Prostate gland (tissue), 2 donors: Measurements from ENCODE around the gene BHMT2. TPM values are rescaled to one million over a fixed set of nuclear protein-coding genes. Genes with fewer than 3 reads are reported as not detected.

Experiments
- DNase-seq: peaks from one replicate; pipeline ENCODE4 v3.0.0-alpha.2; 2019; ENCODE audit warnings: low spot score
- H3K27ac ChIP-seq, 2 donors: fragments of 200-600 bp; sonication (generic); 2 replicates each; pipeline ENCODE4 v1.5.1; 2017 to 2019
- H3K27me3 ChIP-seq: fragments of 200-600 bp; sonication (generic); replicated peaks from 2 replicates; pipeline ENCODE4 v1.5.1; 2019; ENCODE audit not compliant: insufficient read depth
- H3K36me3 ChIP-seq, 2 donors: fragments of 200-600 bp; sonication (generic); 1 replicate in 1 of 2; 2 replicates in 1 of 2; pipeline versions ENCODE4 v1.5.1 to v1.8.1; 2017 to 2019
- H3K4me1 ChIP-seq: fragments of 200-600 bp; sonication (generic); replicated peaks from 2 replicates; pipeline ENCODE4 v1.5.1; 2019
- H3K4me3 ChIP-seq, 2 donors: fragments of 200-600 bp; sonication (generic); 2 replicates each; pipeline ENCODE4 v1.5.1; 2017 to 2019
- H3K9me3 ChIP-seq: fragments of 200-600 bp; sonication (generic); 2 replicates; pipeline ENCODE4 v1.5.1; 2017
- POLR2A ChIP-seq: fragments of 450-650 bp; IDR thresholded peaks from one replicate; pipeline ENCODE4 v1.6.1; 2016; ENCODE audit warnings: antibody characterized with exemption, mild to moderate bottlenecking
- POLR2AphosphoS5 ChIP-seq: sonication (generic); formaldehyde crosslinking; IDR thresholded peaks from one replicate; pipeline ENCODE4 v1.6.1; 2017; ENCODE audit warnings: antibody characterized with exemption
- WGBS: methylation state at CpG from one replicate; pipeline ENCODE4 v1.1.5; 2018; 5-methylcytosine and 5-hydroxymethylcytosine counted together
- intact Hi-C: fragments of 100-400 bp; cut with DNase I; formaldehyde crosslinking; loops from one replicate; pipeline ENCODE4 v1.14.2; 2022
- total RNA-seq, 2 donors: library from RNA; depleted of rRNA; stranded (reverse); fragments of >200 nt; gene quantifications; one replicate each; pipeline ENCODE4 v1.1.0, GENCODE V29; 2016
- TF ChIP-seq, protein P1 (sequence below), 4 experiments: fragments of 200-600 bp in 2 of 4; fragments of 450-650 bp in 2 of 4; sonication (generic) in 2 of 4; IDR thresholded peaks; 1 replicate in 3 of 4; 2 replicates in 1 of 4; pipeline ENCODE4 v1.5.1; 2016 to 2019; ENCODE audit warnings: antibody characterized with exemption in 4 of 4, mild to moderate bottlenecking in 2 of 4, moderate library complexity in 2 of 4

The BHMT2 gene
- total RNA-seq, 2 donors from 2014 or later = 4.0 to 7.4 TPM

DNA sequence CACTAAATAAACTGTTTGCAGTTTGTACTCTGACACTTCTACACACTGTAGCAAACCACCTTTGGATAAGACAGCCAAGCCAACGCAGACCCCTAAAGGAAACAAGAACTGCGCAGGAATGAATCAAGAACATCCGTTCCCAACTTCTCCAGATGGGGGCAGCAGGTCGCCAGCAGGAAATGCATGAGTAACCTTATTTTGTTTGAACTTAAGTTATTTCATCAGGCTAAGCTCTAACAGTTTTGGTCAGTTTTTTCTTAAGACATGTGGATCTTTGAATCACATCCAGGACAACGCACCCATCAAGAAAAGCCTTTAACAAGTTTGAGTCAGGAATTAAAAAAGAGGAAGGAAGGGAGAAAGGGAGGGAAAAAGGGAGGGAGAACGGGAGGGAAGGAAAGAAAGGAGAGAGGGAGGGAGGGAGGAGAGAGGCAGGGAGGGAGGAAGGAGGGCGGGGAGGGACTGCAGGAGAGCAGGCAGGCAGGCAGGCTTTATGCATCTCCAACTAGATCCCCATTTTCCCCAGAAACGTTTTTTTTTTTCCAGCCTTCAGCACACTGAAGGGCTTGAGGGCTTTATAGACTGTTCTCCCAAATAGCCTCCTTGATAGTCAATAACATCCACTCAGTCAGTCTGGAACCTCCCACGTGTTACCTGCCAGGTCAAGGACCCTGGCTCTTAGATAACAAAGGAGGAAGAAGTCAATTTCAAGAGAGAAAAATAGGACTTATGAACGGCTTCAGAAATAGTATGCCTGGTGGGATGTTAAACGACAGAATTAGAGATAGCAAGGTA is 64.3 kb downstream of the BHMT2 start:
- TF ChIP-seq, protein P1, sequence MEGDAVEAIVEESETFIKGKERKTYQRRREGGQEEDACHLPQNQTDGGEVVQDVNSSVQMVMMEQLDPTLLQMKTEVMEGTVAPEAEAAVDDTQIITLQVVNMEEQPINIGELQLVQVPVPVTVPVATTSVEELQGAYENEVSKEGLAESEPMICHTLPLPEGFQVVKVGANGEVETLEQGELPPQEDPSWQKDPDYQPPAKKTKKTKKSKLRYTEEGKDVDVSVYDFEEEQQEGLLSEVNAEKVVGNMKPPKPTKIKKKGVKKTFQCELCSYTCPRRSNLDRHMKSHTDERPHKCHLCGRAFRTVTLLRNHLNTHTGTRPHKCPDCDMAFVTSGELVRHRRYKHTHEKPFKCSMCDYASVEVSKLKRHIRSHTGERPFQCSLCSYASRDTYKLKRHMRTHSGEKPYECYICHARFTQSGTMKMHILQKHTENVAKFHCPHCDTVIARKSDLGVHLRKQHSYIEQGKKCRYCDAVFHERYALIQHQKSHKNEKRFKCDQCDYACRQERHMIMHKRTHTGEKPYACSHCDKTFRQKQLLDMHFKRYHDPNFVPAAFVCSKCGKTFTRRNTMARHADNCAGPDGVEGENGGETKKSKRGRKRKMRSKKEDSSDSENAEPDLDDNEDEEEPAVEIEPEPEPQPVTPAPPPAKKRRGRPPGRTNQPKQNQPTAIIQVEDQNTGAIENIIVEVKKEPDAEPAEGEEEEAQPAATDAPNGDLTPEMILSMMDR (IDR thresholded peaks at IDR 0.05) = peak; percentile 44 to 76 (median 68)
- peak; percentile 53 for TF ChIP-seq POLR2AphosphoS5
- TF ChIP-seq POLR2A = no peak
- DNase-seq = peak; percentile 49
- Histone ChIP-seq H3K4me1 (no peaks in the 10 kb centered on the region), H3K27ac (peak overlapping the region; percentile 55), H3K4me3 (peak overlapping the region in 1 of 2 donors; percentile 23), H3K36me3 (no peaks in the 10 kb centered on the region), H3K9me3 (no peaks in the 10 kb centered on the region), H3K27me3 (no peaks in the 10 kb centered on the region)
- 4% methylated on average over 11 of the region's 11 CpGs for WGBS
- intact Hi-C loops = loop anchor here (1.0 to 2.0 kb wide), 2 partner anchors 109 to 331 kb away; no protein-coding TSS in a partner anchor

DNA sequence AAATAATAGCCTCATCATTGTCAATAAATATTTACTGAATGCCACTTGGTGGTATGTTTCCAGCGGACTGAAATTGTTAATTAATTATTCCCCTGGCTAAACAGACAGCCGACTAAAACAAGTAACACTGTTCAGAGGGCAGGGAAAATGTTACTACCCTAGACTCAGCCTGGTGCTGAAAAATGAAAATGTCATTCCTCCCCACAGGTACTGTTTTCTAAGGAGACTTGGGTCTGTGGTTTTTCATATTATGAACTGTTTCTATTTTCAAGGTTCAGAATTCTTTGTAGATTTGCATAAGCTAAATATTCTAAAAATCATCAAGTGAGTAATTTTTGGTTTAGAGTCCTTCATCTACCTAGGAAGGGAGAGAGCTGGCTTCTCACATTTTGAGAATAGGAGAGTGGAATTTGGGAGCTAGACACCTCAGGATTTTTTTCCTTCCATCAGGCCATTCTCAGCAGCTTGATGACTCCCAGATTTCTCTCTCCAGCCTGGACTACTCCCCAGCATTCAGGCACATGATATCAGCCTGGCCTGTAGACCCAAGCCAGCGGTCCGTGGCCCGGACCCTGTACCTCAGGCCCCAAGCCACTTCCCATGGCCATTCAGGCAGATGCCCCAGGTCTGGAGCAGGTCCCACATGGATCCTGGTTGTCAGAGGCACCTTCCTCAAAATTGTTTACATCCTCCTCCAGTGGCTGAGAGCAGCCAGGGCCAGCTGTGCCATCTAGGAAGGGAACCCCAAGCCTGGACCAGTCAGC is 66.4 kb downstream of the BHMT2 start:
- intact Hi-C loops = no loop called here
- no peak overlapping the region for H3K4me3 ChIP-seq

DNA sequence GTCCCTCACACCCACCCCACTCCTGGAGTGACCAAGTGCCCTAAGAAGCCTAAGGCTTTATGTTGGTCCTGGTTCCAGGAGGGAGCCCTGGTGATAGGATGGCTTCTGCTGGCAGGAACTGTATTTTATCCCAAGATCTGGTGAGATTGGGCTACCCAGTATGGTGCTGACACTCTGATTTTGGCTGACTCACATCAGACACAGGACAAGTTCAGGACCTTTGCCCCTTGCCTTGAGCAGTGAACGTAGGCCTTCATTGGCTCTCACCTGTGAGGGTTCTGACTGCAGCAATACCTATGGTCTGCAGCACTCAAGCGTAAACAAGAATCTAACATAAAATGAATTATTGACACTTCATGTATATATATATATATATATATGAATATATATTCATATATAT is 67.1 kb downstream of the BHMT2 start:
- TF ChIP-seq POLR2AphosphoS5 (no peak), POLR2A (no peak)
- TF ChIP-seq, protein P1 (IDR thresholded peaks at IDR 0.05) = no peak
- Histone ChIP-seq H3K27me3 (no peaks in the 10 kb centered on the region), H3K4me1 (no peaks in the 10 kb centered on the region), H3K9me3 (no peaks in the 10 kb centered on the region), H3K27ac (no peak overlapping the region), H3K36me3 (no peaks in the 10 kb centered on the region), H3K4me3 (no peak overlapping the region)
- whole genome bisulfite sequencing = 78% methylated on average over 2 of the region's 2 CpGs
- DNase-seq = no peak
- intact Hi-C loops = no loop called here

More for the DNA sequence above, 66.4 kb downstream of the BHMT2 start:
- no peak for DNase-seq
- Histone ChIP-seq H3K9me3 (no peaks in the 10 kb centered on the region), H3K27me3 (no peaks in the 10 kb centered on the region), H3K36me3 (no peaks in the 10 kb centered on the region), H3K27ac (no peak overlapping the region), H3K4me1 (no peaks in the 10 kb centered on the region)
- 90% methylated on average over 5 of the region's 5 CpGs for WGBS
- no peak for TF ChIP-seq POLR2AphosphoS5
- TF ChIP-seq POLR2A = no peak
- TF ChIP-seq, protein P1 (IDR thresholded peaks at IDR 0.05) = no peak

Other genes with a start within 250 kb of the BHMT2 start
- 10 to 100 TPM in 1 of 2 donors, 1 to 10 TPM in 1; 5.4 to 14.9 TPM for gene ARSB, start 84.5 kb upstream of the BHMT2 start, total RNA-seq
- 1 to 10 TPM in 1 of 2 donors, under 1 TPM in 1; 0.77 to 9.9 TPM for gene DMGDH, start 93 bp upstream of the BHMT2 start, total RNA-seq
- gene BHMT, start 42.0 kb downstream of the BHMT2 start, total RNA-seq = 1 to 10 TPM in 1 of 2 donors, under 1 TPM in 1; 0.51 to 3.1 TPM
- gene JMY, start 166.4 kb downstream of the BHMT2 start, total RNA-seq = 10 to 100 TPM; 19.8 to 25.7 TPM